OCI-LY3 (cell line): Measurements from ENCODE around the gene PHYKPL.
"Not testable (repeated sequence)": the region's sequence is repeated elsewhere in the genome, so short reads cannot be mapped to it uniquely, and the experiment has no call there.

Experiments
- H2AFZ ChIP-seq: fragments of 200-600, 300-600 bp; shearing (Covaris generic); 2 replicates; pipeline ENCODE4 v1.6.0; 2014; ENCODE audit warnings: antibody characterized with exemption, low read depth, low read length
- H3K27ac ChIP-seq: fragments of 200-600, 300-600 bp; sonication (generic); 2 replicates; pipeline ENCODE4 v1.5.1; 2014; ENCODE audit warnings: mild to moderate bottlenecking, low read length, moderate library complexity, mixed read lengths
- H3K27me3 ChIP-seq: fragments of 200-600, 300-600 bp; sonication (generic); 2 replicates; pipeline ENCODE4 v1.6.1; 2014; ENCODE audit warnings: low read depth, low read length, mixed read lengths
- H3K36me3 ChIP-seq: fragments of 200-600, 300-600 bp; sonication (generic); replicated peaks from 2 replicates; pipeline ENCODE3; 2014; ENCODE audit warnings: low read depth, low read length, mixed read lengths
- H3K4me1 ChIP-seq: fragments of 300-600, 200-600 bp; sonication (generic); 2 replicates; pipeline ENCODE4 v1.6.1; 2014; ENCODE audit warnings: low read length, mixed read lengths
- H3K4me2 ChIP-seq: fragments of 200-600, 300-600 bp; sonication (generic); 2 replicates; pipeline ENCODE4 v1.6.1; 2014; ENCODE audit warnings: low read length, mixed read lengths
- H3K4me3 ChIP-seq: fragments of 300-600, 200-600 bp; sonication (generic); 2 replicates; pipeline ENCODE4 v1.5.1; 2014; ENCODE audit warnings: antibody characterized with exemption, mild to moderate bottlenecking, low read length, moderate library complexity
- H3K79me2 ChIP-seq: fragments of 300-600, 200-600 bp; shearing (Covaris generic); 2 replicates; pipeline ENCODE4 v1.6.1; 2014; ENCODE audit warnings: mild to moderate bottlenecking, low read length, mixed read lengths
- H3K9ac ChIP-seq: fragments of 300-600, 200-600 bp; shearing (Covaris generic); 2 replicates; pipeline ENCODE4 v1.6.0; 2014; ENCODE audit warnings: mild to moderate bottlenecking, low read length, moderate library complexity
- H3K9me3 ChIP-seq: fragments of 200-600, 300-600 bp; shearing (Covaris generic); 2 replicates; pipeline ENCODE4 v1.6.1; 2014; ENCODE audit warnings: low read length, mixed read lengths; ENCODE audit not compliant: insufficient read depth
- H4K20me1 ChIP-seq: fragments of 200-600, 300-600 bp; sonication (generic); 2 replicates; pipeline ENCODE4 v1.6.1; 2016; ENCODE audit warnings: low read length, mixed read lengths; ENCODE audit not compliant: insufficient read depth
- EZH2phosphoT487 ChIP-seq: fragments of 200-600 bp; shearing (Covaris generic); IDR thresholded peaks from 2 replicates; pipeline ENCODE4 v1.6.1; 2018; ENCODE audit warnings: antibody characterized with exemption, mixed run types, low read depth
- TF ChIP-seq, protein P1 (sequence below): fragments of 200-600, 300-600 bp; sonication (generic); IDR thresholded peaks from 2 replicates; pipeline ENCODE4 v1.5.1; 2014; ENCODE audit warnings: antibody characterized with exemption, low read length, low read depth

PHYKPL gene

DNA sequence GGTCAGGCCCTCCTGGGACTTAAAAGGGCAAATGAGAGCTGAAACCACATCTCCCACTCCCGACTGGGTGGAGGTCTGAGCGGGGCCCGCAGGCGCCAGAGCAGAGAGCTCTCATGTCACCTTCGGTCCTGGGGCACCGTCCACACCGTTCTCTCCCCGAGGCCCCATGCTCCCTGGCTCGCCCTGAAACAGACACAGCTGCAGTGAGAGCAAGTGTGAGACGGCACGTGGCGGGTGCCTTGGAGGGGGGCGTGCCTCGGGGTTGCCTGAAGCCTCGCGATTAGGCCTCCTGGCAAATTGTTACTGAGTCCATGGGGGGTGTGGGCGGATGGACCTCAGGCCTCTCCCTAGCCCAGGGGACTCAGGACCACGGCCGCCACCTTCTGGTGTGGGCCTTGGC lies 24.1 kb upstream of the PHYKPL start:
- Histone ChIP-seq H3K9me3 (no peaks in the 10 kb centered on the region), H3K27ac (no peak overlapping the region), H4K20me1 (no peaks in the 10 kb centered on the region), H2AFZ (no peak overlapping the region), H3K4me3 (no peak overlapping the region), H3K4me2 (no peak overlapping the region), H3K27me3 (no peaks in the 10 kb centered on the region), H3K9ac (no peak overlapping the region), H3K4me1 (no peaks in the 10 kb centered on the region), H3K79me2 (no peaks in the 10 kb centered on the region), H3K36me3 (no peaks in the 10 kb centered on the region)
- TF ChIP-seq, protein P1, sequence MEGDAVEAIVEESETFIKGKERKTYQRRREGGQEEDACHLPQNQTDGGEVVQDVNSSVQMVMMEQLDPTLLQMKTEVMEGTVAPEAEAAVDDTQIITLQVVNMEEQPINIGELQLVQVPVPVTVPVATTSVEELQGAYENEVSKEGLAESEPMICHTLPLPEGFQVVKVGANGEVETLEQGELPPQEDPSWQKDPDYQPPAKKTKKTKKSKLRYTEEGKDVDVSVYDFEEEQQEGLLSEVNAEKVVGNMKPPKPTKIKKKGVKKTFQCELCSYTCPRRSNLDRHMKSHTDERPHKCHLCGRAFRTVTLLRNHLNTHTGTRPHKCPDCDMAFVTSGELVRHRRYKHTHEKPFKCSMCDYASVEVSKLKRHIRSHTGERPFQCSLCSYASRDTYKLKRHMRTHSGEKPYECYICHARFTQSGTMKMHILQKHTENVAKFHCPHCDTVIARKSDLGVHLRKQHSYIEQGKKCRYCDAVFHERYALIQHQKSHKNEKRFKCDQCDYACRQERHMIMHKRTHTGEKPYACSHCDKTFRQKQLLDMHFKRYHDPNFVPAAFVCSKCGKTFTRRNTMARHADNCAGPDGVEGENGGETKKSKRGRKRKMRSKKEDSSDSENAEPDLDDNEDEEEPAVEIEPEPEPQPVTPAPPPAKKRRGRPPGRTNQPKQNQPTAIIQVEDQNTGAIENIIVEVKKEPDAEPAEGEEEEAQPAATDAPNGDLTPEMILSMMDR, result no peak
- no peak for TF ChIP-seq EZH2phosphoT487

DNA sequence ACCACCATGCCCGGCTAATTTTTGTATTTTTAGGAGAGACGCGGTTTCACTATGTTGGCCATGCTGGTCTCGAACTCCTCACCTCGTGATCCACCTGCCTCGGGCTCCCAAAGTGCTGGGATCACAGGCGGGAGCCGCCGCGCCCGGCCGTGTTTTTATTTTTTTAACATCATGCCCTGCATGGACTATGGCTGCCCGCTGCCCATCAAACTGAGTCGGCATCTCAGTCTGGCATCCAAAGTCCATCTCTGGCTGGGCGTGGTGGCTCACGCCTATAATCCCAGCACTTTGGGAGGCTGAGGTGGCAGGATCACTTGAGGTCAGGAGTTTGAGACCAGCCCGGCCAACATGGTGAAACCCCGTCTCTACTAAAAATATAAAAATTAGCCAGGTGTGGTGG lies 21.0 kb upstream of the PHYKPL start:
- H3K9me3 ChIP-seq, H3K27ac ChIP-seq, H2AFZ ChIP-seq, H3K4me3 ChIP-seq, H3K79me2 ChIP-seq, H4K20me1 ChIP-seq, H3K9ac ChIP-seq, H3K4me2 ChIP-seq, H3K27me3 ChIP-seq, H3K4me1 ChIP-seq, H3K36me3 ChIP-seq: not testable (repeated sequence)

DNA sequence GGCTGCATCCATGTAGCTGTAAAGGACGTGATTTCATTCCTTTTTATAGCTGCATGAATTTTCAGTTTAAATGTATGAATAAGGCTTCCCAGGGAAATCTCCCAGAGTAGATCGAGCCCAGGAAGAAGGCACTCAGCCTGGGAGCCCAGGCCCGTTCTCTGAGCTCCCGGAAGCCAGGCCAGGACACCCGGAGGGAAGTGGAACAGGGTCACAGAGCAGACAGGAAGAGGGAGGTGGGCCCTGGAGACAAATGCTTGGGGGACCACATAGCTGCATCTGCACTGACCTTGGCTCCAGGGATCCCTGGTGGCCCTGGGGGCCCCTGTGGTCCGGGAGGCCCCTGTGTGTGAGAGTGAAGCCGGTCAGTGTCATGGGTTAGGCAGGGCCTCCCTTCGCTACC lies 19.7 kb upstream of the PHYKPL start:
- no peaks in the 10 kb centered on the region for H3K79me2 ChIP-seq
- H3K4me2 ChIP-seq, result no peak overlapping the region
- H3K9ac ChIP-seq, result no peak overlapping the region
- H3K4me3 ChIP-seq, result no peak overlapping the region
- H4K20me1 ChIP-seq, result no peaks in the 10 kb centered on the region
- no peaks in the 10 kb centered on the region for H3K27me3 ChIP-seq
- TF ChIP-seq EZH2phosphoT487, result no peak
- TF ChIP-seq, protein P1, result no peak
- no peaks in the 10 kb centered on the region for H3K4me1 ChIP-seq
- H3K36me3 ChIP-seq, result no peaks in the 10 kb centered on the region
- H3K9me3 ChIP-seq, result no peaks in the 10 kb centered on the region
- no peak overlapping the region for H2AFZ ChIP-seq
- no peak overlapping the region for H3K27ac ChIP-seq

DNA sequence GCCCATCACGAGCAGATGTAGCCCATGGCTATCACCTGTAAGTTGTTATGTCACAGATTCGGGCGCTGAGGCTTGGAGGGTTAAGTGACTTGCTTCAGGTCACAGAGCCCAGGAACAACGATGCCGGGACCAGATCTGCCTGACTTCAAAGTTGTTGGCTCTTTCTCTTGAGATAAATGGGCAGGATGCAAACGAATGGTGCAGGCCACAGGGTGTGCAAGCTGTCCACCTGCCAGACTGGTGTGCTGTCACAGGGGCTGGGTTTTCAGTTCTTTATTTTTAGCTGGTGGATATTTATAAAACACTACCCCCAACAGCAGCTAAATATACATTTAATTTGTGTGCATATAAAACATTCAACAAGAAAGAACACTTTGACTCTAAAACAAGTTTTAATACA lies 17.7 kb upstream of the PHYKPL start:
- no peak overlapping the region for H3K9ac ChIP-seq
- H3K4me2 ChIP-seq, result no peak overlapping the region
- H2AFZ ChIP-seq, result no peak overlapping the region
- no peaks in the 10 kb centered on the region for H3K27me3 ChIP-seq
- H3K79me2 ChIP-seq, result no peaks in the 10 kb centered on the region
- H4K20me1 ChIP-seq, result no peaks in the 10 kb centered on the region
- H3K36me3 ChIP-seq, result no peaks in the 10 kb centered on the region
- no peak for TF ChIP-seq EZH2phosphoT487
- TF ChIP-seq, protein P1, result no peak
- no peak overlapping the region for H3K4me3 ChIP-seq
- no peaks in the 10 kb centered on the region for H3K9me3 ChIP-seq
- no peak overlapping the region for H3K27ac ChIP-seq
- no peaks in the 10 kb centered on the region for H3K4me1 ChIP-seq
